GM12878 (cell line): ENCODE results near the gene F2RL3.

Source experiments
- ATF3 ChIP-seq: IDR thresholded peaks from 2 replicates; pipeline ENCODE4 v1.6.1; 2011; ENCODE audit warnings: low read depth, mild to moderate bottlenecking, low read length, moderate library complexity, borderline replicate concordance; ENCODE audit errors: extremely low read depth
- CTCF ChIP-seq, 3 experiments: IDR thresholded peaks in 2 of 3; conservative IDR thresholded peaks in 1 of 3; 2 replicates each; pipeline ENCODE4 v1.5.1; 2011; ENCODE audit warnings: low read depth in 3 of 3, low read length in 3 of 3, mild to moderate bottlenecking in 3 of 3, control low read depth in 2 of 3, moderate library complexity in 2 of 3, inconsistent platforms in 1 of 3, mixed read lengths in 1 of 3; ENCODE audit not compliant: control insufficient read depth in 2 of 3, insufficient read depth in 1 of 3; ENCODE audit errors: extremely low read depth in 1 of 3
- POLR2A ChIP-seq: IDR thresholded peaks from 2 replicates; pipeline ENCODE4 v1.6.1; 2011; ENCODE audit warnings: low read depth, mild to moderate bottlenecking, low read length
- SUZ12 ChIP-seq: fragments of 200-600 bp; sonication (generic); IDR thresholded peaks from one replicate; pipeline ENCODE4 v1.6.1; 2018; ENCODE audit warnings: antibody characterized with exemption, mild to moderate bottlenecking; ENCODE audit not compliant: unreplicated experiment
- ZNF274 ChIP-seq: IDR thresholded peaks from one replicate; pipeline ENCODE4 v1.8.0; 2011; ENCODE audit not compliant: insufficient read length, insufficient read depth

GRCh38 chr19:16894080-16894479, 5.3 kb downstream of the F2RL3 start:
- TF ChIP-seq ATF3 (no peak), POLR2A (no peak), CTCF (IDR thresholded peaks at IDR 0.05 in 2 of 3, conservative IDR thresholded peaks at IDR 0.05 in 1 of 3; ENCODE audit: control insufficient read depth in 2 of 3, extremely low read depth in 1 of 3, insufficient read depth in 1 of 3, low read depth in 3 of 3, low read length in 3 of 3) (no peak), ZNF274 (no peak), SUZ12 (no peak)
